Right forelimb (tissue), 1 donor: Measurements from ENCODE around the gene UMAD1.

ENCODE experiments used
- DNase-seq: peaks from one replicate; pipeline ENCODE4 v3.0.0-alpha.2; 2018

UMAD1 gene

GRCh38 chr7:7897949-7898515 is 257.5 kb downstream of the UMAD1 start:
- no peak for DNase-seq

- no peak for DNase-seq
Observed at GRCh38 chr7:7902845-7903244, 262.3 kb downstream of the UMAD1 start.

- no peak for DNase-seq
Observed at GRCh38 chr7:7907306-7907705, 266.8 kb downstream of the UMAD1 start.

DNA sequence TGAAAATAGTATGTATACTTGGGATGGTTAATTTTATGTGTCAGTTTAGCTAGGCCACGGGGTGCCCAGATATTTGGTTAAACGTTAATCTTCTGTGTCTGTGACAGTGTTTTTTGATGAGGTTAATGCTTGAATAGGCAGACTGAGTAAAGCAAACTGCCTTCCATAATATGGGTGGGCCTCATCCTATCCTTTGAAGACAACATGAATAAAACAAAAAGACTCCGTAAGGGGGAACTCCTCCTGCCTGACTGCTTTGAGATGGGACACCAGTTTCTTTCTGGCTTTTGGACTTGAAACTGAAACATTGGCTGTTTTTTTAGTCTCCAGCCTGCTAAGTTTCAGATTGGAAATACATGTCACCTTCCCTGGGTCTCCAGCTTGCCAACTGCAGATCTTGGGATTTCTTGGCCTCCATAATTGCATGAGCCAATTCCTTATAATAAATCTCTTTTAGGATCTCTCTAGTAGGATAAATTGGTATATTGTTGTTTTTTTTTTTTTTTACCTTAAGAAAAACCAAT is 268.1 kb downstream of the UMAD1 start:
- no peak for DNase-seq

- no peak for DNase-seq
Observed at GRCh38 chr7:7909376-7909775, 268.8 kb downstream of the UMAD1 start.

- no peak for DNase-seq
Observed at GRCh38 chr7:7911369-7912123, 271.0 kb downstream of the UMAD1 start.

GRCh38 chr7:7912937-7913336 is 272.4 kb downstream of the UMAD1 start:
- no peak for DNase-seq

GRCh38 chr7:7913504-7913903 is 273.0 kb downstream of the UMAD1 start:
- DNase-seq, result no peak

GRCh38 chr7:7914547-7914946 is 274.0 kb downstream of the UMAD1 start:
- no peak for DNase-seq

DNA sequence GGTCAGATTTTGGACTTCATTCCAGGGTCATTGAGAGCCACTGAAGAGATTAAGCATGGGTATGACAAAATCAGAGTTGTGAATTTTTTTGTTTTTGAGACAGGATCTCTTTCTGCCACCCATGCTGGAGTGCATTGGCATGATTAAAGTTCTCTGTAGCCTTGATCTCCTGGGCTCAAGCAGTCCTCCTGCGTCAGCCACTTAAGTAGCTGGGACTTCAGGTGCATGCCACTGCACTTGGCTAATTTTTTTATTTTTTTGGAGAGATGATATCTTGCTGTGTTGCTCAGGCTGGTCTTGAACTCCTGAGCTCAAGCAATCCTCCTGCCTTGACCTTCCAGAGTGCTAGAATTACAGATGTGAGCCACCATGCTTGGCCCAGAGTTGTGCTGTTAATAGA is 275.5 kb downstream of the UMAD1 start:
- no peak for DNase-seq

GRCh38 chr7:7917593-7917992 is 277.0 kb downstream of the UMAD1 start:
- no peak for DNase-seq

DNA sequence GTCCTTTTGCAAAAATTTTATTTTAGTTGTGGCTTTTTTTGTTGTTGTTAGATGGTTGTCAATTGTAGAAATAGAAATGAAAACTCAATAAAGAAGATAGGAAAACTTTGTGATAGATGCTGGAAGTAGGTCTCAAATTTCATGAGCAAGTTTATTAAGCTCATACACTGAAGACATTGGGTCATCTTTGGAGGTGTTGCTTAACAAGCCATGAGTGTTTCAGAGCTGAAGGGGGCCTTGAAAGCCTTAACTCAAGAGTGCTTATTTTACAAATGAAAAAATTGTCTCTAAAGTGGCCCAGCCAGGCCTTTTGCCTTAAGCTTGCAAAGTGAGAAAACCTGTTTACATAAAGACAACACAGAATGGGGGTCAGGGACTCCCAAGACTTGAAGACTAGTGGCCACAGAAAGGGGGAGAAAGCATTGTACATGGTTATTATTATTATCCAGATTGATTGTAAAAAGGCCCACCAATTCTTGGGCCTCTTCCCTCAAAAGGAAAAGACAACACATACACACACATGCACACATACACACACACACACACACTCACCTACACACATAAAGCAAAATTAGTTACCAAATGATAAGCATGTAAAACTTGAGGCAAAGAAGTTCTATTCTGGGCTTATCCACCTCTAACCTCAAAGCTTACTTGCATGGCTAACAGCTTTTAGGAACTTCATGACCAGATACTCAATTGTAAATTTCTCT is 278.3 kb downstream of the UMAD1 start:
- no peak for DNase-seq

DNA sequence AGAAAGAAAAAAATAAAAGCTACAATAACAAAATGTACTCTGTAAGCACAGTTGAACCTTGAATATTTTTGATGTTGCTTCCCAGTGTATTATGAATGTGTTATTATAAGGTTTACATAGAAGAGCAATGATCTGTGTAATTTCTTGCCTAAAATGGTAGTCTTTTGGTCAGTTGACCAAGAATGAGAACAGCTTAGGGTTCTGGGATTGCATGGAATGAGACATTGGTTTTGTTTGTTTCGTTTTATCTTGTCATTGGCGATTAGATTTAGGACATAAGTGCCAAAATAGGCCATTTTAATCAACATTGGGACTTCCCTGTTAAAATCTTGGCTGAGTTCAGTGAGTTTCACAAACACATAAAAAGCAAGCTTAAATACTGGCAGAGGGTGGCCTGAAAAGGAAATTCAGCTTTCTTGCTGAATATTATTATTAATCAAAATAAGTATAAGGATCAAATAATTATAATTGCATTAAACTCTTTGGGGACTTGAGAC is 278.9 kb downstream of the UMAD1 start:
- no peak for DNase-seq

GRCh38 chr7:7920056-7920455 is 279.5 kb downstream of the UMAD1 start:
- no peak for DNase-seq

DNA sequence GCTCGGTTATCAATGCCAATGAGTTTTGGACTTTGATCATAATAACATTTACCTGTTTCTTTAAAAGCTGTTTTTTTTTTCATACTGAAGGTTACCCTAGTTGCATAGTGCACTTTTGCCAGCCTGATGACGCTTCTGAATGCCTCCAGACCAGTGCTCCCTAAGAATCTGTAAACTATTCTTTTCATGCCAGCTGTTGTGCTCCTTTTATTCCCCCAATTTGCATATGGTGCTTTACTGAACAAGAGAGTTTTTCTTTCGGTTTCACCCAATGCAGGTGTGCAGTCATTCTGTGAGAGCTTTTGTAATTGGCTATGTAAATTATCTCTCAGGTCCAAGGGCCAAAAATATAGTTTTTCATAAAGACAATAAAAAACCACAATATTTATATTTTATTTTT is 279.9 kb downstream of the UMAD1 start:
- no peak for DNase-seq

- DNase-seq, result no peak
Observed at GRCh38 chr7:7921830-7922229, 281.3 kb downstream of the UMAD1 start.

DNA sequence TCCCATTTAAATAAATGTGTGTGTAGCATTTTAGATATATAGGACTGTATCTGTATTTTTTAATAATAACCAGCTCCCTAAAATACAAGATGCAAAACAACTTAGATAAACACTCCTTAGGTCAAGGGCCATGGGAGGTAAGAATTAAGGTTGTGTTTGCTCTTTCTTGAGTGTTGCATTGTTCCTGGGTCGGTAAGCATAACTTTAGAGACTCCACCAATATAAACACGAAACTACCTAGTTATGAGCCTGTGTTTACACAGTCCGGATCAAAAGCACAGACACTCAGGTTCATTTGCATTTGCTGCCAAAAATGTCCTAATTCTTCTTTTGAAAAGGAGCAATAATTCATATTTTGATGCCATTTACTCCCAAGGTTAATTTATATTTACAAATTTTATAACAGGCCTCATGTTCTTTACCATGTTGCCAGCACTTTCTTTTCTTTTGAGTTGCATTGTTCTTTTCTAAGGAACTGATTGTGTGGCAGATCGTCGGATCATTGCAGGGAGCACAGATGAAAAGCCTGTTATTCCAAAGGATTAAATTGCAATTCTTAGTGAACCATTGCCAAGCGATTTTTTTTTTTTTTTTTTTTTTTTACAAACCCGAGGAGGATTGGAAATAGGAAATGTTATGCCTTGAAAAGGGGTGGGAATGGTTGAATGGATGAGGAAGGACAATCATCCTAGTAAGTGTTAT is 282.3 kb downstream of the UMAD1 start:
- no peak for DNase-seq

DNA sequence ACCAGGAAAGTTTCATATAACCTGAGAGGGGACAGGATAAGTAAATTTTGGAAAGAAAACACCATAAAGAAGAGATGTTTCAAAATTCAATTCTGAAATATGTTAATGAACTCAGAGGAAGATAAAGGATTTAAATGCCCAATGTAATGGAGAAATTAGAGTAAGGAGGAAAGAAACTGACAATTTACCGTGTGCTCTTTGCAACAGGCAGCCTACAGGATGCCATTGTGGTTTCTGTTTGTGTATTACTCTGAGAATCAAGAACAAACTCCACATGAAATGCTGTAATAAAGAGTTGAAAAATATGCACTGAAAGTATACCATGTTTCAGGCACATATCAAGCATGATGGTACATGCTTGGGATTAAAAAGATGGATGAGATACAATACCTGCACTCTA is 283.3 kb downstream of the UMAD1 start:
- no peak for DNase-seq

DNA sequence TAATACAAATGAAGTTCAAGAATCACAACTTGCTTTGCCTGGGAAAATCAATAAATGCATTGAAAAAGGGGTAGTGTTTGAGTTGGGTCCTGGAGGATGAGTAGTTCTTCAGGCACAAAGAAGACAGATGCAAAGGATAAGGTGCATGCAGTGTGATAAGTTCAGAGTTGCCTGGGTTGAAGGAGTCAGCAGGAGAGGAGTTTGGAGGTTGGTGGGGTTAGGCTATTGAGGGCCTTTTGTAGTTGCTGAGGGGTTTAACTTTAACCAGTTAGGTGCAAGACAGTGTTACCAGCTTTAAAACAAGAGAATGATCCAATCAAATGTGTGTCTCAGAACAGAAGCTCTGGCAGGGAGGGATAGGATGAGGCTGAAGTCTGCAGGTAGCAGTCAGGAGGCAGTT is 283.8 kb downstream of the UMAD1 start:
- no peak for DNase-seq
